Measurements from ENCODE around the gene CLEC11A.
A peak's percentile ranks its signal among the peaks of the same experiment; 100 is the strongest.
"Not testable (repeated sequence)": the region's sequence is repeated elsewhere in the genome, so short reads cannot be mapped to it uniquely, and the experiment has no call there.

Gene CLEC11A

GRCh38 chr19:50723735-50724521 is 764 bp downstream of the CLEC11A start:
- DNase-seq (ENCODE audit: low read depth), result no peak

- DNase-seq (ENCODE audit: low read depth), result peak; percentile 73
Observed at GRCh38 chr19:50724522-50725217, 1.5 kb downstream of the CLEC11A start.

- no peak for DNase-seq (ENCODE audit: low read depth)
Observed at GRCh38 chr19:50725218-50725910, 2.2 kb downstream of the CLEC11A start.

- DNase-seq (ENCODE audit: low read depth), result no peak
Observed at GRCh38 chr19:50725911-50726230, 2.7 kb downstream of the CLEC11A start.

GRCh38 chr19:50728084-50728737 is 5.0 kb downstream of the CLEC11A start:
- DNase-seq (ENCODE audit: low read depth), result peak; percentile 40

GRCh38 chr19:50729894-50730293 is 6.7 kb downstream of the CLEC11A start:
- DNase-seq (ENCODE audit: low read depth), result no peak

GRCh38 chr19:50735869-50736268 is 12.7 kb downstream of the CLEC11A start:
- DNase-seq (ENCODE audit: low read depth), result no peak

- no peak for DNase-seq (ENCODE audit: low read depth)
Observed at GRCh38 chr19:50736338-50736737, 13.2 kb downstream of the CLEC11A start.

- DNase-seq (ENCODE audit: low read depth), result no peak
Observed at GRCh38 chr19:50739132-50739913, 16.2 kb downstream of the CLEC11A start.

GRCh38 chr19:50739914-50740426 is 16.8 kb downstream of the CLEC11A start:
- DNase-seq (ENCODE audit: low read depth), result no peak

- no peak for DNase-seq (ENCODE audit: low read depth)
Observed at GRCh38 chr19:50741179-50741933, 18.2 kb downstream of the CLEC11A start.

- no peak for DNase-seq (ENCODE audit: low read depth)
Observed at GRCh38 chr19:50743537-50743936, 20.4 kb downstream of the CLEC11A start.

GRCh38 chr19:50745221-50745620 is 22.1 kb downstream of the CLEC11A start:
- no peak for DNase-seq (ENCODE audit: low read depth)

GRCh38 chr19:50747141-50747540 is 24.0 kb downstream of the CLEC11A start:
- DNase-seq (ENCODE audit: low read depth), result not testable (repeated sequence)

GRCh38 chr19:50749490-50749889 is 26.3 kb downstream of the CLEC11A start:
- DNase-seq (ENCODE audit: low read depth), result no peak

GRCh38 chr19:50750010-50750409 is 26.8 kb downstream of the CLEC11A start:
- no peak for DNase-seq (ENCODE audit: low read depth)

- DNase-seq (ENCODE audit: low read depth), result no peak
Observed at GRCh38 chr19:50753879-50754278, 30.7 kb downstream of the CLEC11A start.

GRCh38 chr19:50756244-50756643 is 33.1 kb downstream of the CLEC11A start:
- DNase-seq (ENCODE audit: low read depth), result not testable (repeated sequence)

- DNase-seq (ENCODE audit: low read depth), result not testable (repeated sequence)
Observed at GRCh38 chr19:50757624-50758023, 34.5 kb downstream of the CLEC11A start.

GRCh38 chr19:50759076-50759475 is 35.9 kb downstream of the CLEC11A start:
- not testable (repeated sequence) for DNase-seq (ENCODE audit: low read depth)

- DNase-seq (ENCODE audit: low read depth), result no peak
Observed at GRCh38 chr19:50759886-50760285, 36.7 kb downstream of the CLEC11A start.

All from stimulated activated CD8-positive, alpha-beta memory T cell treated with anti-CD3 and anti-CD28 coated beads, Interleukin-15, amount 100 ng/mL, for 24 hours (primary cell).